Measurements from ENCODE around the gene ARFRP1.
"Not testable (repeated sequence)": the region's sequence is repeated elsewhere in the genome, so short reads cannot be mapped to it uniquely, and the experiment has no call there.

Gene ARFRP1

GRCh38 chr20:63653041-63653973 lies 54.5 kb downstream of the ARFRP1 start, which contains the start of gene STMN3:
STMN3 (minus strand) TSS chr20:63653424; CDS start chr20:63653345, 79 bp downstream.
- DNase-seq: peak; percentile 70

- peak; percentile 15 for DNase-seq
Observed at GRCh38 chr20:63652192-63652980, 55.4 kb downstream of the ARFRP1 start.

- no peak for DNase-seq
Observed at GRCh38 chr20:63651942-63652191, 55.9 kb downstream of the ARFRP1 start.

GRCh38 chr20:63650486-63650885 lies 57.3 kb downstream of the ARFRP1 start:
- not testable (repeated sequence) for DNase-seq

- no peak for DNase-seq
Observed at GRCh38 chr20:63648895-63649589, 58.7 kb downstream of the ARFRP1 start.

Measured in NCI-H1048 (cell line).